SU-DHL-6 (cell line): ENCODE results near the gene SNAP29.

Experiments
- CTCF ChIP-seq: fragments of 200-600 bp; sonication (generic); IDR thresholded peaks from one replicate; pipeline ENCODE4 v1.5.1; 2017; ENCODE audit warnings: antibody characterized with exemption, mild to moderate bottlenecking, low read length, moderate library complexity; ENCODE audit not compliant: insufficient read depth, poor library complexity, severe bottlenecking
- EZH2phosphoT487 ChIP-seq: fragments of 200-600 bp; sonication (generic), shearing (Covaris generic); conservative IDR thresholded peaks from 2 replicates; pipeline ENCODE4 v1.6.1; 2018; ENCODE audit warnings: mild to moderate bottlenecking, antibody characterized with exemption, low read length, moderate library complexity, mixed read lengths

GRCh38 chr22:20926243-20926642 is 67.4 kb downstream of the SNAP29 start:
- no peak for TF ChIP-seq CTCF
- no peak for TF ChIP-seq EZH2phosphoT487
